Loucy (cell line): ENCODE results near the gene MAT2B.
A peak's percentile ranks its signal among the peaks of the same experiment; 100 is the strongest.

Source experiments
- H2AFZ ChIP-seq: fragments of 200-600 bp; sonication (generic); 2 replicates; pipeline ENCODE4 v1.6.0; 2016; ENCODE audit warnings: antibody characterized with exemption, mild to moderate bottlenecking, low read length, moderate library complexity
- H3F3A ChIP-seq: fragments of 200-600 bp; 2 replicates; pipeline ENCODE4 v1.6.0; 2016; ENCODE audit warnings: antibody characterized with exemption, low read depth, mild to moderate bottlenecking
- H3K27me3 ChIP-seq: fragments of 200-600 bp; sonication (generic); 2 replicates; pipeline ENCODE4 v1.6.1; 2014; ENCODE audit warnings: low read length, mild to moderate bottlenecking; ENCODE audit not compliant: insufficient read depth, poor library complexity, severe bottlenecking
- H3K36me3 ChIP-seq: fragments of 200-600 bp; sonication (generic); 2 replicates; pipeline ENCODE4 v1.6.1; 2016; ENCODE audit warnings: low read length; ENCODE audit not compliant: insufficient read depth
- H3K4me1 ChIP-seq: fragments of 200-600 bp; sonication (generic); 2 replicates; pipeline ENCODE4 v1.5.1; 2014; ENCODE audit warnings: low read length, mild to moderate bottlenecking; ENCODE audit not compliant: insufficient read depth, poor library complexity, severe bottlenecking
- H3K4me2 ChIP-seq: fragments of 200-600 bp; sonication (generic); 2 replicates; pipeline ENCODE4 v1.6.0; 2014; ENCODE audit warnings: antibody characterized with exemption, low read length, low read depth, mild to moderate bottlenecking; ENCODE audit not compliant: poor library complexity, severe bottlenecking
- H3K4me3 ChIP-seq: fragments of 200-600 bp; sonication (generic); 2 replicates; pipeline ENCODE4 v1.5.1; 2014; ENCODE audit warnings: low read length, mild to moderate bottlenecking, mixed read lengths; ENCODE audit not compliant: poor library complexity, severe bottlenecking
- H3K79me2 ChIP-seq: fragments of 200-600 bp; sonication (generic); 2 replicates; pipeline ENCODE4 v1.6.1; 2014; ENCODE audit warnings: low read length; ENCODE audit not compliant: insufficient read depth
- H3K9ac ChIP-seq: fragments of 200-600 bp; sonication (generic); 2 replicates; pipeline ENCODE4 v1.6.0; 2014; ENCODE audit warnings: mild to moderate bottlenecking, low read depth, low read length, moderate library complexity; ENCODE audit not compliant: poor library complexity, severe bottlenecking
- H3K9me2 ChIP-seq: fragments of 200-600 bp; sonication (generic); replicated peaks from 2 replicates; pipeline ENCODE4 v1.6.1; 2016; ENCODE audit warnings: low read depth, low read length, mixed read lengths
- H3K9me3 ChIP-seq: fragments of 200-600 bp; sonication (generic); 2 replicates; pipeline ENCODE4 v1.6.1; 2014; ENCODE audit warnings: mild to moderate bottlenecking, antibody characterized with exemption, low read length, low read depth; ENCODE audit not compliant: insufficient read depth
- H4K20me1 ChIP-seq: fragments of 200-600 bp; sonication (generic); 2 replicates; pipeline ENCODE4 v1.6.0; 2014; ENCODE audit warnings: antibody characterized with exemption, low read length, mild to moderate bottlenecking; ENCODE audit not compliant: insufficient read depth, poor library complexity, severe bottlenecking
- CTCF ChIP-seq: fragments of 200-600 bp; sonication (generic); conservative IDR thresholded peaks from 2 replicates; pipeline ENCODE4 v1.5.1; 2014; ENCODE audit warnings: mild to moderate bottlenecking, antibody characterized with exemption, low read length
- EZH2phosphoT487 ChIP-seq: fragments of 200-600 bp; IDR thresholded peaks from 2 replicates; pipeline ENCODE4 v1.6.1; 2018; ENCODE audit warnings: antibody characterized with exemption, mild to moderate bottlenecking, moderate library complexity, borderline replicate concordance

MAT2B gene

GRCh38 chr5:163564321-163564938 lies 59.0 kb downstream of the MAT2B start:
- Histone ChIP-seq H3F3A (no peaks in the 10 kb centered on the region), H3K9me2 (no peaks in the 10 kb centered on the region), H2AFZ (no peak overlapping the region), H3K27me3 (no peaks in the 10 kb centered on the region), H4K20me1 (no peaks in the 10 kb centered on the region), H3K4me1 (no peaks in the 10 kb centered on the region), H3K9ac (no peak overlapping the region), H3K4me3 (no peak overlapping the region), H3K4me2 (no peak overlapping the region), H3K9me3 (no peaks in the 10 kb centered on the region), H3K79me2 (no peaks in the 10 kb centered on the region), H3K36me3 (no peaks in the 10 kb centered on the region)
- peak; percentile 67 for TF ChIP-seq CTCF
- no peak for TF ChIP-seq EZH2phosphoT487

GRCh38 chr5:163565492-163565891 lies 60.1 kb downstream of the MAT2B start:
- Histone ChIP-seq H3K27me3 (no peaks in the 10 kb centered on the region), H3K9me2 (no peaks in the 10 kb centered on the region), H4K20me1 (no peaks in the 10 kb centered on the region), H3F3A (no peaks in the 10 kb centered on the region), H3K4me3 (no peak overlapping the region), H3K4me2 (no peak overlapping the region), H3K9me3 (no peaks in the 10 kb centered on the region), H2AFZ (no peak overlapping the region), H3K9ac (no peak overlapping the region), H3K36me3 (no peaks in the 10 kb centered on the region), H3K4me1 (no peaks in the 10 kb centered on the region), H3K79me2 (no peaks in the 10 kb centered on the region)
- TF ChIP-seq CTCF: no peak

GRCh38 chr5:163565931-163566608 lies 60.7 kb downstream of the MAT2B start:
- Histone ChIP-seq H3K79me2 (no peaks in the 10 kb centered on the region), H3K9me2 (no peaks in the 10 kb centered on the region), H3K27me3 (no peaks in the 10 kb centered on the region), H3K9ac (no peak overlapping the region), H3K4me2 (no peak overlapping the region), H2AFZ (no peak overlapping the region), H3K4me3 (no peak overlapping the region), H3K36me3 (no peaks in the 10 kb centered on the region), H3K9me3 (no peaks in the 10 kb centered on the region), H3F3A (no peaks in the 10 kb centered on the region), H3K4me1 (no peaks in the 10 kb centered on the region), H4K20me1 (no peaks in the 10 kb centered on the region)
- TF ChIP-seq EZH2phosphoT487 (no peak), CTCF (no peak)
